T47D (cell line): ENCODE measurements around the gene RGS6.
A peak's percentile ranks its signal among the peaks of the same experiment; 100 is the strongest.

Experiments
- DNase-seq, 2 experiments: peaks; one replicate each; pipeline versions ENCODE4 v3.0.0 to v3.0.0-alpha.2; 2011 to 2012; ENCODE audit warnings: low read depth in 1 of 2, low spot score in 1 of 2
- JUND ChIP-seq: IDR thresholded peaks from 2 replicates; pipeline ENCODE4 v1.6.1; 2012; ENCODE audit warnings: low read depth
- in situ Hi-C: cut with HindIII; loops from 2 replicates; pipeline ENCODE4 v1.10.0; 2016; ENCODE audit warnings: low sequenced_read_pairs, low pct_unique_long_range_greater_than_20kb

RGS6 gene

DNA sequence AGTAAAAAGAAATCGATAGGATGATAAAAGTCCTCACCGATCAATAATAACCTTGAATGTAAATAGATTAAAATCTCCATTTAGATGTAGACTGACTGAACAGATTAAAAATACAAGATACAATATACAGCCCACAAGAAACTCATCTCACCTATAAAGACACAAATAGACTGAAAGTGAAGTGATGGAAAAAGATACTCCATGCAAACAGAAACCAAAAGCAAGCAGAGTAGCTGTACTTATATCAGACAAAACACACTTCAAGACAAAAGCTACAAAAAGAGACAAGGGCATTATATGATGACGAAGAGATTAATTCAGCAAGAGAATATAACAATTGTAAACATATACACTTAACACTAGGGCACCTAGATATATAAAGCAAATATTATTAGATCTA is 444.8 kb downstream of the RGS6 start:
- no peak for DNase-seq
- in situ Hi-C loops = no loop called here
- TF ChIP-seq JUND = no peak

DNA sequence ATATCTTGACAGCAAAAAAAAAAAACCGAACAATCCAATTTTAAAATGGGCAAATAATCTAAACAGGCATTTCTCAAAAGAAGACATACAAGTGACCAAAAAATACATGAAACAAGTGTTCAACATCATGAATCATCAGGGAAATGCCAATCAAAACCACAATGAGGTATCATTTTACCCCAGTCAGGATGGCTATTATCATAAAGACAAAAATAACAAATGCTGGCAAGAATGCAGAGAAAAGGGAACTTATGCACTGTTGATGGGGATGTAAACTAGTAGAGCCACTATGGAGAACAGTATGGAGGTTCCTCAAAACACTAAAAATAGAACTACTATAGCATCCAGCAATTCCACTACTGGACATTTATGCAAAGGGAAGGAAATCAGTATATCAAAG is 448.2 kb downstream of the RGS6 start:
- no peak for TF ChIP-seq JUND

GRCh38 chr14:72383865-72384264 is 451.6 kb downstream of the RGS6 start:
- in situ Hi-C loops = no loop called here
- TF ChIP-seq JUND = no peak
- DNase-seq = no peak

More for the DNA sequence above, 448.2 kb downstream of the RGS6 start:
- no peak for DNase-seq
- in situ Hi-C loops = no loop called here

DNA sequence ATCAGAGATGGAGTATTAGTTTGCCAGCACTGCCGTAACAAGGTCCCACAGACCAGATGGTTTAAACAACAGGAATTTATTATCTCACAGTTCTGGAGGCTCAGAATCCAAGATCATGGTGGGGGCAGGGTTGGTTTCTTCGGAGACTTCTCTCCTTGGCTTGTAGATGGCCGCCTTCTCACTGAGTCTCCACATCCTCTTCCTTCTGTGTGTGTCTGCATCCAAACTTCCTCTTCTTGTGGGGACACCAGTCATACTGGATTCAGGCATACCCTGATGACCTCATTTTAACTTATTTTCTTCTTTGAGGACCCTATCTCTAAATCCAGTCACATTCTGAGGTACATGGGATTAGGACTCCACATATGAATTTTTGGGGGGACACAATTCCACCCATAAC is 455.5 kb downstream of the RGS6 start:
- TF ChIP-seq JUND = no peak
- in situ Hi-C loops = no loop called here
- no peak for DNase-seq

DNA sequence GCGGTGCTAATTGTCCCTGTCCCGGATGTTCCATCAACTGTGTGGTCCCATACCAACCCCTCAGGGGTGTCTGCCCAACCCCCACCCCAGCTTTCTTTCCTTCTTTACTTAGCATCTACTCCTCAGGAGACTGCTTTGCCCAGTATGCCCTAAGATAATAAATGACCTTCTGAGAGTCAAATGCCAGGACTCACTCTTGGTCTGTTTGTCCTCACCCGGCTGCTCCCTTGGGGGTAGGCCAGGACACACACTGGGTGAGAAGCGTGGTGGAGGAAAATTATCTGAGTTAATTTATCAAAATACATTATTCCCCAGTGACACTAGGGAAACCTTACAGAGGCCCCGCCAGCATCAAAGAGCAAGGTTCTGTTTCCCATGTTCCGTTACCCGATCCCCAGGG is 457.0 kb downstream of the RGS6 start:
- TF ChIP-seq JUND = no peak
- DNase-seq = no peak
- in situ Hi-C loops = no loop called here

DNA sequence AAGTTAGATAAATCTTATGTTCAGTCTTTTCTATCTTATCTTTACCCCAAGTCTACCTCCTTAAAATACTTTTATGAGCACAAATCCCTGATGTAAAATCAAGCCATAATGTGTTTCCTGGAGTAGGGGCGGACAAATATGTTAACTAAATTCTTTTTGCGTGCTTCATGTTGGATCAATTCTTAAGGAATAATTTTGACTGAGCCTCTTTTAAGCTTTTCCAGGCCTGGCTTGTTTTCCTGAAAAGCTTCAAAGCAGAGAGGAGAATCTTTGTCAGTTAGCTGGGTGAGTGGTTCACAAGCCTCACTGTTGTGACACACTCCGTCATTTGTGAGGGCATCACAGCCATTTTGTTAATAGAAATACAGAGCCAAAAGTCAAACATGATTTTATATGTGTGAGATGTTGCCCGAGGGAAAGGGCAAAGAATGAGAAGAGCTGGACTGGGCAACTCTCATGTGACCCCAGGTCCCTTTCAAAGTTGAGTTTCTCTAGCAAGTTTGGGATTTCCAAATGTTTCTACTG is 468.9 kb downstream of the RGS6 start:
- in situ Hi-C loops = no loop called here
- no peak for DNase-seq
- no peak for TF ChIP-seq JUND

GRCh38 chr14:72401632-72402376 is 469.6 kb downstream of the RGS6 start:
- in situ Hi-C loops = no loop called here
- TF ChIP-seq JUND = no peak
- DNase-seq = no peak

- in situ Hi-C loops = no loop called here
- no peak for DNase-seq
- TF ChIP-seq JUND = no peak
Observed at GRCh38 chr14:72402377-72402772, 470.1 kb downstream of the RGS6 start.

DNA sequence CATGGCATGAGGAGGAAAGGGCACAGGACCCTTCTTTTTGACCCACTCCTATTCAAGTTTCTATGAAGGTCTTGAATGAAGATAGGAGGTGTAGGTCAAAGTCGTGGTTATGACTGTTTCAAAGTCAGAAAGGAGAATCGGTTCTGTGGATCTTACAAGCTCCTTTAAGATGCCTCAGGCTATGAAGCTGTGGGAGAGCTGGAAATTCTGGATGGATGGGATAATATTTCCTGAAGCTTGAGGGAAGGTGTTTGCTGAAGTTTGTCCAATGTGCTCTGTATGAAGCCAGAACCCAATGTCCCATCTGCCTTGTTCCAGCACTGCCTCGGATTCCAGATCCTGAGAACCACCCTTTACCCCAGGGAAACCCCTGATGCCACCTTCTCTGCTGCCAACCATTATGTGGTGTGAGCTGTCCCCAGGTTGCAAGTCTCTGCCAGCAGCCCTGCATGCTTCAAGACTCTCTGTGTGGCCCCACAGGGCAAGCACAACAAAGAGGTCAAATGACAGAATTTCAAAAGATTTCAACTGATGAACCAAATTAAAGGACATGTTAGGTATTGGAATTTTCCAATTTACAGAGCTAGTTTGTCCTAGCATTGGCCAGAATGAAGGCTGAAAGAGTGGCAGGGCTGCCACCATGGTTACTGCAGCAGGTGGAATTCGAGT is 472.0 kb downstream of the RGS6 start:
- peak; percentile 35 to 97 for DNase-seq
- TF ChIP-seq JUND = no peak; the same call in 1 of the 2 replicates
- in situ Hi-C loops = no loop called here

DNA sequence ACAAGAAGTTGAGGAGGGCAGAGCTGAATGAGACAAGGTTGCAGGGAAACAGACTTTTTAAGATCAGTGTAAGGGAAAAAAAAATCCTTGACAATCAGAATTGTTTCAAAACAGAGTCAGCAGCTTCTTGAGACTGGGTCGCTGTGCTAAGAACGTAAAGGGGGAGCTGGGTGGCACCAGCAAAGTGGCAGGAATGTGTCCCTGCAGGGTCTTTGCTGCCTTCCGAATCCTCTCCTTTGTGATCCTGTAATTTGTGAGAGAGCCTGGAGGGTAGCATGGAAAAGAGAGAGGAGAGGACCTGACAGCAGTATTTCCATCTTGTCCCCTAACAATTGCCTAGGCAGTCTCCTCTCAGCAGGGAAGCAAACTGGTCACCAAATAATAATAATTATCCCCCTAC is 472.8 kb downstream of the RGS6 start:
- DNase-seq = no peak
- in situ Hi-C loops = no loop called here
- TF ChIP-seq JUND = no peak

DNA sequence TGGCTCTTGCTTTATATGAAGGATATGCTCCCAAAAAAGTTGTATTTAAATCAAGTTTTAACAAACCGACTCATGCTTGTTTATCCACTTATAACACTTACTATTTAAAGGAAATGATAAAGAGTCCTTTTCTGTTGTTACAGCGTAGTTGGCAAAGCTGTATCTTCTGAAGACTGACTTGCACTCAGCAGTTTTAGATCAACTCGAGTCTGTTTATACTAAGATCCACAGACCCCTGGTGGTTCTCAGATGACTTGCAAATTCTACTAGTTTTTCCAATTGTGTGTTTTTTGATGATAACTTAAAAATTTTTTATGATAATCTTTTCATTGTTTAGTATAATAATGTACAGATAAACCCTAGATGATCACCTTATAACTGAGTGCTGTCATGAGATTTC is 475.8 kb downstream of the RGS6 start:
- DNase-seq = no peak
- TF ChIP-seq JUND = no peak
- in situ Hi-C loops = no loop called here

DNA sequence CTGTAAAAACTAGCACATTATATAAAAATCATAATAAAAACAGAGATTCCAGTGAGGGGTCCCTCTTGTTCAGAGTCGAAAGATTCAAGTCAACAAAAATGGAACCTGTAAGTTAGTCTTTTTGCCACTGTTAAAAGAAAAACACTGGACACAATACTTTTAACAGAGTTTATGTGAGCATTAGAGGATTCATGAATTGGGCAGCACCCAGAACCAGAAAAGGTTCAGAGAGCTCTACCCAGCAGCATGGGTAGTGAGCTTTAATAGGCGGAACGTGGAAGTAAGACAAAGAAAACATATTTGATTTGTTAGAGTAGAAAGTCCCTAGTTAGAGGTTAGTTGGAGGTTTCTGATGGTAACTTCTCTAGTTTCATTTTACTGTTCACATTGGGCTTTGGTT is 476.8 kb downstream of the RGS6 start:
- no peak for TF ChIP-seq JUND
- no peak for DNase-seq
- in situ Hi-C loops = no loop called here

DNA sequence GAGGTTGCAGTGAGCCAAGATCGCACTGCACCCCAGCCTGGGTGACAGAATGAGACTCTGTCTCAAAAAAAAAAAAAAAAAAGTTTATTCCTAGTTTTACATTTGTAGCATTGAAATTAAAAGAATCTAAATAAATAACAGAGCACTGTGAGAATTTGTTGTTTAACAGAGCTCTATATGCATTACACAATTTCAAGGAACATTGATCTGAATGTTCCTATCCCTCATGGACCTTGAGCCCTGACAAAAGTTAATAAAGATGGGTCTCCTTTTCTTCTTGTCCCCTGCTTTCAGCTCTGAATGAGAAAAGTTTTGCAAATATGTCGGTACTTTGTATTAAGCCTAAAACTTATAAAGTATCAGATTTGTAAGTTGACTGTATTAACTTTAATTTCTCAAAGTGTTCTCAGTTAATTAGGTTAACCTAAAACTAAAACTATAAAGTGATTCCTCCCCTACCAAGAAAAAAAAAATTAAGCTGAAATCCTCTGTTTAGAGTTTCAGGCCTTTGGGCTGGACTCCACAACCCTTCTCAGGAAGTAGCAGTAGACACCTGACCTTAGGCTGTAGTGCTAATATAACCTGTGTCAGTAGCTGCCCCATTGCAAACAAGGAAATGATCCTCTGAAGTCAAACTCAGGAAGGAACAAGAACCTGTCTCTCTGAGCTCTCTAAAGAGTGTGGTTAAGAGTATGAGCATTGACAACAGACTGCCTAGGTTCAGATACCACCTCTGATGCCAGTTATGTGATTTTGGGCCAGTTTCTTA is 484.0 kb downstream of the RGS6 start:
- peak; percentile 23 to 47 for DNase-seq
- in situ Hi-C loops = no loop called here
- TF ChIP-seq JUND = no peak
